CMK (cell line): ENCODE data around the gene C10orf105.

ENCODE experiments used
- DNase-seq: peaks from one replicate; pipeline ENCODE4 v3.0.0-alpha.2; 2010; ENCODE audit warnings: low read depth

C10orf105 gene

GRCh38 chr10:71697938-71698709 is 21.5 kb downstream of the C10orf105 start:
- DNase-seq: no peak

DNA sequence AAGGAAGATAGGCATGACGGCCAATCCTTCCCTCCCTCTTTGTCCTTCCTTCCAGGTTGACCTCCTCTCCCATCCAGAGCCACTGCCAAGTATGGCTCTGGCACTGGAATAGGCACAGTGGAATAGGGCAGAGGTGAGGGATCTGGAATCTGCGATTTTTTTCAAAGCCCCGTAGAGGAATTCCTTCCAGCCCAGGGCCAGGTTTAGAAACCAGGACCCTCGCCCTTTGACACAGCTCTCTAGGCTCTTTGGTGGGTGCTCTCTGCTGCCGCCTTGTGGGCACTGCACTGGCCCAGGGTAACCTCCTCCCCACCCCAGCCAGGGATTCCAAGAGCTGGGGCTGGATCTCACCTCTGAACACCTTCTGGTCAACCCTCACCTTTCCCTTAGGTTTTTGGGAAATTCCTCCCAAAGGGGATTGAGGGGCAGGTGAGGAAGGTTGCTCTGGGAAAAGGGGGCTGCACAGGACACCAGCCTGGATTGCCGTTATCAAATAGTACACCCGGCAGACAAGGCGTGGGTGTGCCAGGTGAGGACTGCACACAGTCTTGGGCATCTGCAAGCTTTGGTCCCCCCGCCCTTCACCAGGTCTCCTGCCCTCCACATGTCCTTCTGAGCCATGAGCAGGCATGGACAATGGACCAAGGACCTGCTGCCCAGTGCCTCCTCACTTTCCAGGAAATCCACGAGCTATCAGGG is 22.8 kb downstream of the C10orf105 start:
- no peak for DNase-seq

DNA sequence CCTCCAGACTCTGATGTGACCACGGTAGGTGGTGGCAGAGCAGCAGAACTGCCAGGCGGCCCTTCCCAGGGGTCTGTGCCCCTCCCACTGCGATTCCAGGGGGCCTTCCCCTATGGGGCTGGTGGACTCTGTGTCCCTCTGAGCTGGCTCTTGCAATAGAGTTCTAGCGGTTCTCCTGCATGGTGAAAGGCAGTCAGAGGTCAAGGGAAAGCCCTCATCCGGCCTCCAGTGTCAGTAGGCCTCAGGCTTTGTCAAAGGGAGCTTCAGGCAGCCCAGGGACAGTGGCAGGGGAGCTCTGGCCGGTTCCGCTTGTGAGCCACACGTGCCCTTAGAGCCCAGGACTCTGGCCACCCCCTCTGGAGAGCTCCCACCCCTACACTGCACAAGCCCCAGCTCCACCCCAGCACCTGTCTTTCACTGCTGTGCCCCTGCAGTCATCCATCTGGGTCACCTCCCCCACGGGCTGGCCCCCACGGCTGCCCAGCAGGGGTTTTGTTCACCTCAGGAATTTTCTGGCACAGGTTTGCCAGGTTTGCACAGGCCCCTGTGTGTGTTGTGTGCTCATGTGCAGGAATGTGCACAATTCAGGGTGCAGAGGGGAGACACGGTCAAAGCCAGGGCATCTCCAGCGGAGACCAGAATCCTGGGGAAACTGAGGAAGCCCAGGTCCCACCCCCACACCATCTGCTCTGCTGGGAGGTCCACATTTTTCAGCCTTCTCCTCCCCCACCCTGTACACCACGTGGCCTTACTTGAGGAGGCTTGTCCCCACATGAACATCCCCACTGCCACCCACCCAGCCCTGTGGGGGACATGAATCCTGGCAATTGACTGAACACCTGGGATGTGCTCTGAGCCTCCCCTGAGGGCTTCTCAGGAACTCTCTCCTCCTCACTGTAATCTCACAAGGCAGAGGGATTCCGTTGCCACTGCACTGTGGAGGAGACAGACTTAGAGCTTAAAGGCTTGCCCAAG is 23.8 kb downstream of the C10orf105 start:
- DNase-seq: no peak

DNA sequence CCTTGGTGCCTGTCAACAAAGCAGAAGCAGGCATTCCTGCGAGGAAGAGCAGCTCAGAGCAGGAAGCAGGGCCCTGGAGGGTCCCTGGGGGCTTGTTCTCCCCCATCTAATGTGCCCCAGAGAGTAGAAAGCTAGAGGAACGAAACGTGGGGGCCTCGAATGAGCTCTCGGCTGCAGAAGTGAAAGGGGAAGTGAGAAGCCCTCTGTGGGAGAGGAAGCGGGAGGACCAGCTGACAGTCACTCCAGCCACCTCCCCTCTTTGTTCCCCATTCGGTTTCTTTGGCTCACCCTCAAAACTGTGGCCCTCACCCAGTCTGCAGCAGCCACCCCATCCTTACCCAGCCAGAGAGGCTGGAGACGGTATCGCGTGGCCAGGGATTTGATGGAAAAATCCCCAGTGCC is 25.0 kb downstream of the C10orf105 start:
- no peak for DNase-seq

DNA sequence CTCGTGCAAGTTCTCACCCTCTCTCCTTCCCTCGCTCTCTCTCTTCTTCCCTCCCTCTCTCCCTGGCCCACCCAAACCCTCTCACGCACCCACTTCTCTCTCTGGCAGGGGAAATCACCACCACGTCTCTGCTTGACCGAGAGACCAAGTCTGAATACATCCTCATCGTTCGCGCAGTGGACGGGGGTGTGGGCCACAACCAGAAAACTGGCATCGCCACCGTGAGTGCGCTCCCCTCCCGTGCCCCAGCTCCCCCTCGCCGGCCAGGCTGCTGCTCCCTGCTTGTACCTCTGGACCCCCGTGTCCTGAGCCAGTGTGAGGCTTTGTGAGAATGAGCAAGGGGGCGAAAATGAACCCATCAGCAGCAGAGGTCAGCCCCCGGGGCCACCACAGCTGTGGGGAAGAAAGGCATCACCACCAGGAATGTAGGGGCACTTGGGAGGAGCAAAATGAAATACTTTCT is 25.5 kb downstream of the C10orf105 start:
- DNase-seq: no peak

- no peak for DNase-seq
These were observed 26.2 kb downstream of the C10orf105 start for GRCh38 chr10:71693377-71693776.

GRCh38 chr10:71692598-71693306 is 26.8 kb downstream of the C10orf105 start:
- DNase-seq: no peak

GRCh38 chr10:71691405-71691804 is 28.2 kb downstream of the C10orf105 start:
- DNase-seq: no peak

GRCh38 chr10:71690094-71690720 is 29.4 kb downstream of the C10orf105 start:
- no peak for DNase-seq

DNA sequence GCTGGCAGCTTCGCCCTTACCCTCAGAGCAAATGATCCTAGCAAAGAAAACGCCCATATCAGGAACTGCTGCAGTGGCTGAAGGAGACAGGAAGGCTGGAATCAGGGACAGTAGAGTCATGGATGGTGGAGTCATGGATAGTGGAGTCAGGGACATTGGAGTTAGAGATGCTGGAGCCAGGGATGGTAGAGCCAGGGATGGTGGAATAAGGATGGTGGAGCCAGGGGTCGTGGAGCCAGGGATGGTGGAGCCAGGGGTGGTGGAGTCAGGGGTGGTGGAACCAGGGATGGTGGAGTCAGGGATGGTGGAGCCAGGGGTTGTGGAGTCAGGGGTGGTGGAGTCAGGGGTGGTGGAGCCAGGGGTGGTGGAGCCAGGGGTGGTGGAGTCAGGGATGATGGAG is 31.3 kb downstream of the C10orf105 start:
- DNase-seq: no peak

- DNase-seq: no peak
These were observed 32.1 kb downstream of the C10orf105 start for GRCh38 chr10:71687480-71687879.

DNA sequence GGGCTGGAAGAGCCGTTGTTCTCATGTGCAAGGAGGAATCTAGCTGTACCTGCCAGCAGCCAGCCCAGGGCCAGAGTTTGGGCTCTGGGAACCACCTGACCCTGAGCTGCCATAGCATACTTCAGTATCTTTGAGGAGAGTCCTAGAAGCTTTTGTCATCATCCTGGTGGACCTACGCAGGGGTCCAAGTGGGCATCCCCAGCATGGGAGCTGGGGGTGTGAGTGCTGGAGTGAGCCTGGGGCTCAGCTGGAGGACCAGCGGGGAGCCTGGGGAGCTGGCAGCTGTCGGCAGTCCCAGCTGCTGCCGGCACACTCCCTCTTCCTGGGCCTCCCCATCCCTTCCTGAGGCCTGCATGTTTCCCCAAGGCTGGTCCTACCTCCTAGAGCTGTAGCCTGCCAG is 32.5 kb downstream of the C10orf105 start:
- no peak for DNase-seq

DNA sequence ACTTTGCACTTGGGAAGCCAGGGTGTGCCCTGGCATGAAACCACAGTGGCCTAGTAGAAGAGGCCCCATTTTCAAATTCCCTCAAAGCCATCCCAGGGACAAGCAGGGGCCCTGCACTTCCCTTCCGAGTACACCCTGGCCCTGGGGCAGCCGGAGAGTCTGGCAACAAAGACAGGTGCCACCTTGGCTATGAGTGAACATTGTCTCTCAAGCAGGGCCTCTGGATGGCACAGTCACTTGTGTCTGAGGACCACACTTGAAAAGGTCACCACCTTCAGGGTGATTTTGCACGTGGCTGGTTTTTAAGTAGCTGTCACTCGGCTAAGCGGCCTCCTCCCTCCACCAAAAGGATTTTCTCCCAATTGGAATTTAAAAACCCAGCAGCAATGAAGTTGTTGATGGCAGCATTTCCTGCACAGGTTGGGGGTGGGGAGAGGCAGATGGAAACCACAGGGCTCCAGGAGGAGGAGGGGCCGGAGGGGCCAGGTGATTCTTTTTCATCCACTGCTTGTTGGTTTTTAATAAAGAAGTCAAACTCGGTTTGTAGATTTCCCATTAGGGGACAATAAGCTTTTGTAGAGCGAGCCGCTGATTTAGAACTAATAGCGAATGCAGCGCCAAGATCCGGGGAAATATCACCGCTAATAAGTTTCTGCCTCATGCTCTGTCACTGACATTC is 33.9 kb downstream of the C10orf105 start:
- no peak for DNase-seq

DNA sequence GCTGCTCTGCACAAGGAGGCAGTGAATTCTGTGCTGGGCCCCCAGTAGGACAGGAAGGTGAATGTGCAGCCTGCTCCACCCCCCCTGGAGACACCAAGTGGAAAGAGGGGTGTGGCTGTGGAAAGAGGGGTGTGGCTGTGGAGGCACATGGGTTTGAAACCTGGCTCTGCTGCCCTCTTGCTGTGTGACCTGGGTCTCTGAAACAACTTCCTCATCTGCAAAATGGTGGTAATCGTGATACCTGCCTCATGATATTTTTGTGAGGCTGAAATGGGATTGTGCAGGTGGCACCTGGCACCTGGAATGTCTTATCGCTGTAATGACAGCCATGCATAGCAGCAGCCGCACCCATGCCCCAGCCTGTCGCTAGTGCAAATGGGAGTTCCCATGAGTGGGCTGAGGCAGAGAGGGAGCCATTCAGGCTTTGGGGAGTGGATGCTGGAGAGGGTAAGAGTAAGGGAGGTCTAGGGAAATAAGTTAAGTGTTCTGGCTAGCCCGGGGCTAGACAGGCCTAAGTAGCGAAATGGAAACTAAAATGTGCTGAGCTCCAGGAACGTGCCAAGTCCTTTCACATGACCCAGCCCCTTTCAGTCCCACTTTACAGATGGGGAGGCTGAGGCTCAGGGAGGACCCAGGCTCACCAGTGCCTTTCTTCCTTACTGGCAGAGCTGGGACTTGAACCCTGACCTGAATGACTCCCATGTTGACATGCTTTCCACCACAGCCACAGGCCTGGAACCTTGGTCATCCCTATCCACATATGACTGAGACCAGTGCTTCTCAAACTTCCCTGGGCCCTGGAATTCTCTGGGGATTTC is 35.0 kb downstream of the C10orf105 start:
- DNase-seq: no peak

DNA sequence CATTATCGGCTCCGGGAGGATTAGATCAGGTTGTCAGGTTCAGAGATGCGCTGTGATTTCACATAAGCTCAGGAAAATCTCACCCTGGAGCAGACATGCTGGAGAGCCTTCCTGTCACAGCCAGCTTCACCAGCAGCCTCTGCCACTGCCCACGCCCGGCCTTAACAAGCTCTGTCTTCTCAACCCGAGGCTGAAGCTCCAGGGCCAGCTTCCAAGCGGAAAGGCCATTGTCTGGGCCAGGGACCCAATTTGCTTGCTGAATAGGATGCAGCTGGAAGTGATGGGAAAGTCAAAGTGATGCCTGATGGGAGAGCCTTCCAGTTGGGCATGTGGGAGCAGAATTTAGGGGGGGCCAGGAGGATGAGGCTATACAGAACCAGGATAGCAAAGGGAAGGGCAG is 36.3 kb downstream of the C10orf105 start:
- DNase-seq: no peak

DNA sequence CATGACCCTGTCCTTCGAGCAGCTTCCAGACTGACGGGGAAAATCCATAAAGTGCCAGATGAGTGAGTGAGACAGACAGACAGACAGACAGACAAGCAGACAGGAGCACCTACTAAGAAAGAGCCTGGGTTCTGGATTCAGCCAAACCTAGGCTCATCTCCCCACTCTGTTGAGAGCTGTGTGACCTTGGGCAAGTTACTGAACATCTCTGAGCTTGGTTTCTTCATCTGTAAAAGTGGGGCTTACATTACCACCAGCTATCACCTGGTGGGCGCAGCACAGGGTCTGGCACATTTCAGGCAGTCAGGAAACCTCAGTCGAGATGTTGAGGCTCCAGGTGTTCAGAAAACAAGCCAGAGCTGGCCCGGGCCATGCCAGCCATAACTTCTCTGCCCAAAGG is 37.6 kb downstream of the C10orf105 start:
- no peak for DNase-seq

DNA sequence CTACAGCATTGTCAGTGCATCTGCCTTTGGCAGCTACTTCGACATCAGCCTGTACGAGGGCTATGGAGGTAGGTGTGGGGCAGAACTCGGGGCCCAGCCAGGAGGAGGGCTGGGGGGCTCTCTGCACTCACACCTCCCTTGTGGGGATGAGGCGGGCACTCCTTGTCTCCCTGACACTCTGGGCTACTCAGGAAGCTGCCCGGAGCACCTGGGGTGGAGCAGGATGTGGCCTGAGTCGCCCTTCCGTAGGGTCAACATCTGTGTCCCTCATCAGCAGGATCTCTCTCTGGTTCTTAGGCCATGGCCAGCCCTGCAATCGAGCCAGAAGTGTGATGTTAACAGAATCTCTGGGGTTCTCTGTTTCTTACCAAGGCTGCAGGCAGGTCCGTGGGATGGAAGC is 40.2 kb downstream of the C10orf105 start:
- no peak for DNase-seq

DNA sequence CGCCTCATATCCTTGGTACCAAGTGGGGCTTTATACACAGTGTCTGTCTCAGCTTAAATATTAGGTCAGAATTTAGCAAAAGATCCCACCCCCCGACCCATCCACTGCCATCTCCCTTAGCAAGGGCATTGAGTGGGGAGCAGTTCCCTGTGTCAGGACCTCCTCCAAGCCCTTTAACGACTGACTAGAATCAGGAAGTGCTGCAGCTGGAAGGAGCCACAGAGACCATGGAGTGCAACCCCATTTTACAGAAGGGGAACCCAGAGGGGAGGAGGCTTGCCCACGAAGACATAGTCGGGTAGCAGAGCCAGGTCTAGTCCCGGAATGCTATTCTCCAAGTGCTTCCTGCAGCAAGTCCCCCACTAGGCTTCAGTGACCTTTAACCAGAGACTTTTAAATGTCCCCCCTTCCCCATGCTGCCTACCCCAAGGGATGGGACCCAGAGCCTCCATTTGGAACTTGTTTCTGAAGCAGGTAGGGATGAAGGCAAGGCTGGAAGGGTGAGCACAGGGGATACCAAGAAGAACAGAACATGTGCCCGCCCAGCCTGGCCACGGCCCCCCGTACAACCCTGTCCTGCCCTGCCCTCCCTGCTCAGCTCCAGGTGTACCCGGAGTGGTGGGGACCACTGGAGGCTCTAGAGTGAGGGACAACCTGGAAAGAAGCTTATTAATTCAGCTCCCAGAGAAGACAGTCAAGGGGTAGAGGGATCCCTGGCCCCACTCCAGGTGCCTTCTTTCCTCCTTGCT is 41.3 kb downstream of the C10orf105 start:
- DNase-seq: no peak

DNA sequence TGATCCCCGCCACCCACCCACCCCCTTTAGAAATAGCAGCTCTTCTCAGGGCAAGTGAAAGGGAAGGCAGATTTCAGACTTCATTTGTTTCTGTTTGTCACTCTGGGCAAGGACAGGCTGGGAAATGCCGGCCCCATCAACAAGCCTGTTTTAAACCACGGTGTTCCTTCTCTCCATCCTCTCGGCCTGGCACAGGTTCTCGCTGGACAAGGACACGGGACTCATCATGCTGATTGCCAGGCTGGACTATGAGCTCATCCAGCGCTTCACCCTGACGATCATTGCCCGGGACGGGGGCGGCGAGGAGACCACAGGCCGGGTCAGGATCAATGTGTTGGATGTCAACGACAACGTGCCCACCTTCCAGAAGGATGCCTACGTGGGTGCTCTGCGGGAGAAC is 42.3 kb downstream of the C10orf105 start:
- no peak for DNase-seq
